Skeletal muscle tissue (tissue), 4 donors: ENCODE measurements around the gene PSPN. TPM values are rescaled to one million over a fixed set of nuclear protein-coding genes. Genes with fewer than 3 reads are reported as not detected.
"Not testable (repeated sequence)": the region's sequence is repeated elsewhere in the genome, so short reads cannot be mapped to it uniquely, and the experiment has no call there.

Experiments used
- H3K27ac ChIP-seq: one replicate; pipeline ENCODE4 v1.7.0; 2013; ENCODE audit warnings: mild to moderate bottlenecking, low read depth, low read length, inconsistent platforms
- H3K27me3 ChIP-seq, 3 donors: one replicate each; pipeline ENCODE4 v1.7.0; 2013; ENCODE audit warnings: low read length in 3 of 3; ENCODE audit not compliant: control insufficient read depth in 3 of 3, insufficient read depth in 3 of 3
- H3K36me3 ChIP-seq, 3 donors: one replicate each; pipeline ENCODE4 v1.7.0; 2013; ENCODE audit warnings: low read length in 3 of 3; ENCODE audit not compliant: control insufficient read depth in 3 of 3, insufficient read depth in 3 of 3
- H3K4me1 ChIP-seq, 3 donors: one replicate each; pipeline ENCODE4 v1.7.0; 2013; ENCODE audit warnings: low read length in 3 of 3, mild to moderate bottlenecking in 3 of 3; ENCODE audit not compliant: control insufficient read depth in 3 of 3, insufficient read depth in 3 of 3
- H3K4me3 ChIP-seq, 3 donors: one replicate each; pipeline ENCODE4 v1.7.0; 2013; ENCODE audit warnings: low read length in 3 of 3
- H3K9ac ChIP-seq, 3 donors: one replicate each; pipeline ENCODE4 v1.7.0; 2013; ENCODE audit warnings: low read length in 3 of 3, mild to moderate bottlenecking in 3 of 3, moderate library complexity in 2 of 3, low read depth in 1 of 3
- H3K9me3 ChIP-seq, 3 donors: one replicate each; pipeline ENCODE4 v1.7.0; 2013; ENCODE audit warnings: low read length in 3 of 3; ENCODE audit not compliant: control insufficient read depth in 3 of 3
- total RNA-seq: library from RNA; depleted of rRNA; stranded (reverse); fragments of >200 nt; gene quantifications from one replicate; pipeline ENCODE4 v1.2.3, GENCODE V29; 2014
- donor health status: Osteomylitis.

The PSPN gene
- total RNA-seq, 1 donor from 2014 or later = 1.0 TPM

DNA sequence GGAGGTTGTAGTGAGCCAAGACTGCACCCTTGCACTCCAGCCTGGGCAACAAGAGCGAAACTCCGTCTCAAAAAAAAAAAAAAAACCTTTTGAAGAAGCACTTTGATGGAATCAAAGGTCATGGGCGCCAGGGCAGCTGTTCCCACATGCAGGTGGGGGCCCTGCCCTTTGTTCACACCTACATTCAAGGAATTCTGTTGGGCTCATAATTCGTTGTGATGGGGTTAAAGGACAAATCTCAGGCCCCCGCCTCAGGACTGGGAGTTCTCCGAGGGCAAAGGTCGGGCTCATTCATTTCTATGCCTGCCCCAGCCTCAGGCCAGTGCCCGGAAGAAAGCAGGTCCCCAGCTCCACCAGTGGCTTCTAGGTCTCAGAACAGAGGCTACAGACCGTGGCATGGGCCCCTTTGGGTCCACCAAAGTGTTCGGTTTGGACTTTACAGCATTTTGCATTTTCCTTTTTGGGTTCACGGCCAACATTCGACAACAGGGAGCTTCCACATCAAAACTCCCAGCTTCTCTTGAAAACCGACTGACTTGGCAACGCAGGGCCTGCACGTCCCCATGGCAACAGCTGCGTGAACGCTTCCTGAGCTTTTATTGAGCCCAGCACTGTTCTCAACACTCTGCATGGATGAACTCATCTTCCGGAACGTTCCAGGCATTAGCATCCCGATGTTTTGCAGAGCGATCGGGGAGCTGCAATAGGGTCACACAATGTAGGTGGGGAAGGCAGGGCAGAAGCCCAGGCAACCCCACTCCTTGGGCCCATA is 27.3 kb upstream of the PSPN start:
- H3K4me1 ChIP-seq = no peaks in the 10 kb centered on the region
- H3K9ac ChIP-seq = no peak overlapping the region
- no peaks in the 10 kb centered on the region for H3K9me3 ChIP-seq
- H3K36me3 ChIP-seq = no peaks in the 10 kb centered on the region
- no peaks in the 10 kb centered on the region for H3K27me3 ChIP-seq
- no peak overlapping the region for H3K4me3 ChIP-seq
- H3K27ac ChIP-seq = no peak overlapping the region

DNA sequence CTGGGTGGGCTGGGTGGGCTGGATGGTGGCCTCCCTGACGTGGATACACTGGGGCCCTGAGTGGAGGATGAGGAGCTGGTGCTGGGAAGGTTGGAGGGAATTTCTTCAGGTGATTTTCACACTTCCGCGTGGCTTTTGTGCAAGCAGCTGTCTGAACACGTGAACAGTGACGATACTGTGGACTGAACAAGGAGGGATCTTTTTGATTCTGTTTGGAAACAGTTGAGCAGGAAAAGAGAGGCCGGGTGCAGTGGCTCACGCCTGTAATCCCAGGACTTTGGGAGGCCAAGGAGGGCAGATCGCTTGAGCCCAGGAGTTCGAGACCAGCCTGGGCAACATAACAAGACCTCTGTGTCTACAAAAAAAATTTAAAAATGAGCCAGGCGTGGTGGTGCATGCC is 26.3 kb upstream of the PSPN start:
- no peaks in the 10 kb centered on the region for H3K9me3 ChIP-seq
- H3K9ac ChIP-seq = no peak overlapping the region
- H3K4me1 ChIP-seq = no peaks in the 10 kb centered on the region
- H3K4me3 ChIP-seq = no peak overlapping the region
- no peaks in the 10 kb centered on the region for H3K36me3 ChIP-seq
- no peaks in the 10 kb centered on the region for H3K27me3 ChIP-seq
- H3K27ac ChIP-seq = no peak overlapping the region

DNA sequence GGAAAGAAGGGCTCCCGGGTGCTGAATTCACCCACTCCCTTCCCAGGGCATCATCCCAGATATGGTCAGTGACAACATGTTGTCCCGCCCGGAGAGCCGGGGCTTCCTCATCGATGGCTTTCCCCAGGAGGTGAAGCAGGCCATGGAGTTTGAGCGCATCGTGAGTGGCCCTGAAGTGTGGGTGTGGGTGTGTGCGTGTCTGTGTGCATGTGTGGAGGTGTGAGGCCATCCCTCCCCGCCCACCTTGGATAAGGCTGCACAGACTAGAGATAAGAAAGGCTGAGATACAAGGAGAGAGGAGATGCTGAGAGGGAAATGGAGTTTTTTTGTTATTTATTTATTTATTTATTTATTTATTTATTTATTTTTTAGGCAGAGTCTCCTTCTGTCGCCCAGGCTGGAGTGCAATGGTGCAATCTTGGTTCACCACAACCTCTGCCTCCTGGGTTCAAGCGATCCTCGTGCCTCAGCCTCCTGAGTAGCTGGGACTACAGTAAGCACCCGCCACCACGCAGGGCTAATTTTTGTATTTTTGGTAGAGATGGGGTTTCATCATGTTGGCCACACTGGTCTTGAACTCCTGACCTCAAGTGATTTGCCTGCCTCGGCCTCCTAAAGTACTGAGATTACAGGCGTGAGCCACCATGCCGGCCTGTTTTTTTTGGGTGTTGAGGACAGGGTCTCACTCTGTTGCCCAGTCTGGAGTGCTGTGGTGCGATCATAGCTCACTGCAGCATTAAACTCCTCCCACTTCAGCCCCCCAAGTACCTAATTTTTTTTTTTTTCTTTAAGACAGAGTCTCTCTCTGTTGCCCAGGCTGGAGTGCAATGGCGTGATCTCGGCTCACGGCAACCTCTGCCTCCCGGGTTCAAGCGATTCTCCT is 24.6 kb upstream of the PSPN start:
- not testable (repeated sequence) for H3K9ac ChIP-seq, H3K4me1 ChIP-seq, H3K4me3 ChIP-seq, H3K36me3 ChIP-seq, H3K27ac ChIP-seq, H3K9me3 ChIP-seq, H3K27me3 ChIP-seq

DNA sequence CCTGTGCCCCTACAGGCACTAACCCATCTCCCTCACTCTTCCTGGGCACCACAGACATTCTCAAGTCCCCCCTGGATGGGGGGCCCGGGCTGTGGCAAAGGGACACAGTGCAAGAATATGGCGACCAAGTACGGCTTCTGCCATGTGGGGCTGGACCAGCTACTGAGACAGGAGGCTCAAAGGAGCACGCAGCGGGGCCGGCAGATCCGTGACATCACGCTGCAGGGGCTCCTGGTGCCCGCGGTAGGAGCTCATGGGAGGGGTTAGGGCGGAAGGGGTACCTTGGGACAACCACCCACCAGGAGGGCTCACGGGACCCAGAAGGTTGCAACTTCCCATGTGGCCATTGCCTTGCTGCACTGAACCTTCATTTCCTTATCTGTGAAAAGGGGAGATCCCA is 20.6 kb upstream of the PSPN start:
- peaks cover 14 to 15% (median 15%) of the 10 kb centered on the region in 3 donors for H3K4me1 ChIP-seq
- H3K9me3 ChIP-seq = no peaks in the 10 kb centered on the region
- no peaks in the 10 kb centered on the region for H3K27me3 ChIP-seq
- no peak overlapping the region for H3K4me3 ChIP-seq
- no peak overlapping the region for H3K9ac ChIP-seq
- no peak overlapping the region for H3K27ac ChIP-seq
- no peaks in the 10 kb centered on the region for H3K36me3 ChIP-seq

DNA sequence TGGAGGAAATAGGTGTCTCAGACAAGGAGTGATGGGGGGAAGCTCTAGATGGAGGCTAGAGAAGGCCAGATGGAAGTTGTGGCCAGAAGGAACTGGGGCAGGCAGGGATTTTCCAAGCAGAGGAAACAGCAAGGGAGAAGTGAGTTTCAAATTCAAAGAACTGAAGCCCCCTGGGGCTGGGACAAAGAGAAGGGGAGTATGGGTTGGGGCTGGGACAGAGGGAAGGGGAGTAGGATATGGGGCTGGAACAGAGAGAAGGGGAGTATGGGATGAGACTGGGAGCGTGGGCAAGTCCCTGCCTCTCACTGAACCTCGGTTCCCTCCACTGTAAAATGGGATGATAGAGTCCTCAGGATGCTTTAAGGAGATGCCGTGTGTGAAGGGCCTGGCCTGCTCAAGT is 19.1 kb upstream of the PSPN start:
- no peak overlapping the region for H3K27ac ChIP-seq
- no peaks in the 10 kb centered on the region for H3K9me3 ChIP-seq
- H3K4me3 ChIP-seq = no peak overlapping the region
- peaks cover 14 to 15% (median 15%) of the 10 kb centered on the region in 3 donors for H3K4me1 ChIP-seq
- peaks cover 2 to 4% (median 3%) of the 10 kb centered on the region in 3 donors for H3K36me3 ChIP-seq
- H3K9ac ChIP-seq = no peak overlapping the region
- H3K27me3 ChIP-seq = no peaks in the 10 kb centered on the region

DNA sequence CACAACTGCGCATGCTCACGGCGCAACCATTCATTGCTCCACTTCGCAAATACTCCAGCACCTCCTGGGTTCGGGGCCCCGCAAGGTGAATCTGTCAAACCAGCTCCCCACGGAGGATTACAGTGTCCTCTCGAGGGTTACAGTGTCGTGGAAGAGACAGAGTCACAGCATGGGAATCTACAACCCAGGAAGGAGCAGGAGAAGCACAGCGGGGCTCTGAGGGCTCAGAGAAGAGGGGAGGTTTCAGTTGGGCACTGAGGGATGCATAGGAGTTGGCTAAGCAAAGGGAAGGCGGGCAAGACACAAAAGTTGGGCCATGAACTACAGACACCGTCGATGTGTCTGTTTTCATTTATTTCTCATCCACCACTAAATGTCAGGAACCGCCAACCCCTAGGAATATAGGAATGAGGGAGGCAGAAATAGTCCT is 18.3 kb upstream of the PSPN start:
- H3K27ac ChIP-seq = peak overlapping the region; percentile 91
- H3K36me3 ChIP-seq = peaks cover 7 to 10% (median 9%) of the 10 kb centered on the region in 3 donors
- H3K4me3 ChIP-seq = peak overlapping the region; percentile 88 to 94 (median 93)
- H3K27me3 ChIP-seq = no peaks in the 10 kb centered on the region
- peak overlapping the region; percentile 87 to 94 (median 88) for H3K9ac ChIP-seq
- H3K4me1 ChIP-seq = peaks cover 14 to 15% (median 15%) of the 10 kb centered on the region in 3 donors
- no peaks in the 10 kb centered on the region for H3K9me3 ChIP-seq

DNA sequence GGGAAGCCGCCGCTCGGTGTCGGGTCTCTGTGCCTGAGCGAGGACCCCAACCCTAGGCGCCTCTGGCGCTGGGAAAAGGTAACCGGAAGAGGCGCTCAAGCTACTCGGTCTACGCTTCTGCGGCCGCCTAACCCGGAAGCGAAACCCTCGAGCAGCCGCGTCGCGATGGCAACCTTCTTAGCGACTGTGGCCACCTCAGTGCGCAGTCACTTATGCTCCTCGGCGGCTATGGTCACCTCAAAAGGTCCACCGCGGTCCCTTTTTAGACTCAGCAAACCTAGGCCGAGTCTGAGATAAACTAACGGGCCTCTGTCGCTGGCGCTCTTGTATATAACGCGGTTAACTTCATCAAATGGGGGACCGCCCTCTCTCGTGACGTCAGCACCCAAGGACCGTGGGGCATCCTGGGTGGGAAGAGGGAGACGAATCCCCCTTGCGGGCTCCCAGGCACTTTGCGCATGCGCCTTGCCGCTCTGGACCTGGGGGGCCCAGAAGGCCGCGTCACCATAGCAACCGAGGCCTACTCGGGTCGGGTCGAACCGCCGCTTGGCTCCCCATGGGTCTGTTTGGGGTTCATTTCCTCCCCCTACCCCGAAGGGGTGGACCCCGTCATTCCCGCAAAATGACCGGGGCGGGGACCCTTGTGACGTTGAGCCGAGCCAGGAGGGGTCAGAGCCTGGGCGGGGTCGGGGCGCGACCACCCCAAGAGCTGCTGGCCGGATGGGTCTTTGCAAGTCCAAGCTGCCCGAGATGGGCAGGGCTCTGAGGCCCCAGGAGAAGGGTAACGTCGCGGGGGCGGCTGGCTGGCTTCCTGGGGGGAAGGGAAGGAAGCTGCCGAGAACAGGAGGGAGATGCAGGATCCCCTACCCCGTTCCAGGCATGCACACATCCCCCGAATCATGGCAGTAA is 17.6 kb upstream of the PSPN start, which contains the start of gene GTF2F1:
GTF2F1 (minus strand) TSS at position 91 of the 909 bp plus-strand sequence. CDS start 169 bp downstream, outside the sequence.
- Histone ChIP-seq H3K9me3 (no peaks in the 10 kb centered on the region), H3K4me3 (peak within 1 kb of the TSS; percentile 88 to 94 (median 93)), H3K27ac (peak within 1 kb of the TSS; percentile 91), H3K4me1 (peaks cover 14 to 15% (median 15%) of the 10 kb centered on the region in 3 donors), H3K36me3 (peaks cover 11 to 16% (median 15%) of the 10 kb centered on the region in 3 donors), H3K9ac (peak within 1 kb of the TSS; percentile 87 to 94 (median 88)), H3K27me3 (no peaks in the 10 kb centered on the region)

DNA sequence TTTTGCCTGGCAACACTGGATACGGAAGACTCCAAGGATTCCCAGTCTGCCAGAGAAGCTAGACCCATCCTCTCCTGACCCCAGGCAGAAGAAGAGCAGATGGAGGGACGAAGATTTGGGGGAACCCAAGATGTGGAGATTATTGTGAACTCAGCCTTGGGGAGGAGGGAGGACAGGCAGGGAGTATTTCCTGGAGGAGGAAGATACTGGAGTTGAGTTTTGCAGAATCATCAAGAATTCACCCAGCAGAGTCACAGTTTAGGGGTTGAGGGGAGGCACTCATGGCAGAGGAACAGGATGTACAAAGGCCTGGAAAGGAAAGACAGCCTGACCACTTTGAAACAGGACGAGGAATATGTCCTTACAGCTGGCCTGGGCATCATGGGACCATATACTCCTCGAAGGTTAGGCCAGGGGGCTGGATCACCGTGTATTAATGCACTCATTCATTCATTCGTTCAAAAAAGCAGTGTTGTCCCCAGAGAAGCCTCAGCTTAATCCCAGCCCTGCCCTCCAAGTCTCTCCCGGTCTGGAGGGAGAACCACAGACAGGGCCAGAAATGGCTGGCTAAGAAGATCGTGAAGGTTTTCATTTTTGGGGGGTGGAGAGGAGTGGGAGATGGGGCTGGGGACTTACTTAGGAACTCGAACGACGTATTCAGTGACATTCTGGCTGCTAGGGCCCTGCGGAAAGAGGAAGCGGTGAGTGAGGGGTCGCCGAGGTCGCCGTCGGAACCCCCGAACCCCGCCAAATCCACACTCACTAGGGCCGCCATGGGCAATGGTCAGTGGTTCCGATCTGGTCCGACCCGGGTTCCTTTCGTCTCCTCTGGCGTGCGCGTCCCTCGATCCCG is 16.7 kb upstream of the PSPN start:
- Histone ChIP-seq H3K27me3 (no peaks in the 10 kb centered on the region), H3K36me3 (peaks cover 16 to 23% (median 23%) of the 10 kb centered on the region in 3 donors), H3K9me3 (no peaks in the 10 kb centered on the region), H3K4me1 (peaks cover 14 to 15% (median 15%) of the 10 kb centered on the region in 3 donors), H3K9ac (peak overlapping the region; percentile 87 to 94 (median 88)), H3K4me3 (peak overlapping the region; percentile 88 to 94 (median 93)), H3K27ac (peak overlapping the region; percentile 91)

DNA sequence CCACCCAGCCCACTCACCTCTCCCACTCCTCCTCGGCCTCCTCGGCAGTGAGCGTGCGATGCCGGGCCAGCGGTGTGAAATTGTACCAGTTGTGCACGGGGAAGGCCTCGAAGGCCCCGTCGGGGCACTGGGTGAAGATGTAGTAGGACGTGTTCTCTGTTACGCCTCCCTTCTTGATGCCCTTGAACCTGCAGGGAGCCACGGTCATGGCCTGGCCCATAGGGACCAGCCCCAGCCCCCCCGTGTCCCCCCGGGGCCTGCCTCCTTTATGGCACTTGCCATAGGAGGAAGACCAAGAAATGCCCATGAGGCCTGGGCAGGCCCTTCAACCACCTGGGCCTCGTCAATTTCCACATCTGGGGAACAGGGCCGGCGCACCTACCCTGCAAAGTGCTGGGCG is 11.6 kb upstream of the PSPN start:
- Histone ChIP-seq H3K4me1 (peaks cover 4 to 6% (median 4%) of the 10 kb centered on the region in 3 donors), H3K36me3 (peaks cover 39 to 50% (median 42%) of the 10 kb centered on the region in 3 donors), H3K27me3 (no peaks in the 10 kb centered on the region), H3K4me3 (no peak overlapping the region), H3K27ac (no peak overlapping the region), H3K9ac (no peak overlapping the region), H3K9me3 (no peaks in the 10 kb centered on the region)
